ENCODE data around the gene FMNL3.
A peak's percentile ranks its signal among the peaks of the same experiment; 100 is the strongest.
"Not testable (repeated sequence)": the region's sequence is repeated elsewhere in the genome, so short reads cannot be mapped to it uniquely, and the experiment has no call there.

FMNL3 gene

DNA sequence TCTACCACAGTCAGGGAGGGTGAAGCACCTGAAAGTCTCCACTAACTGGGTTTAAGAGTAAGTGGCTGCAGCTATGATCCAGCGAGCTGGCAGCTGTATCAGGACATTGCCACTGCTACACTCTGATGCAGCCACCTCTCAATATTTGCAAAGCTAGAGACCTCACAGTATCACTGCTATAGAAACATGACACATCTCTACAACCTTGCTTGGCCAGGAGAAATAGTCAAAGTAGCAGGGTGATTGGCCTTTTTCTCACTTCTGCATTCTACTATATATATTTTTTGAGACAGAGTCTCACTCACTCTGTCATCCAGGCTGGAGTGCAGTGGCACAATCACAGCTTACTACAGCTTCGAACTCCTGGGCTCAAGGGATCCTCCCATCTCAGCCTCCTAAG, 9.3 kb upstream of the FMNL3 start:
- no peak for DNase-seq

DNA sequence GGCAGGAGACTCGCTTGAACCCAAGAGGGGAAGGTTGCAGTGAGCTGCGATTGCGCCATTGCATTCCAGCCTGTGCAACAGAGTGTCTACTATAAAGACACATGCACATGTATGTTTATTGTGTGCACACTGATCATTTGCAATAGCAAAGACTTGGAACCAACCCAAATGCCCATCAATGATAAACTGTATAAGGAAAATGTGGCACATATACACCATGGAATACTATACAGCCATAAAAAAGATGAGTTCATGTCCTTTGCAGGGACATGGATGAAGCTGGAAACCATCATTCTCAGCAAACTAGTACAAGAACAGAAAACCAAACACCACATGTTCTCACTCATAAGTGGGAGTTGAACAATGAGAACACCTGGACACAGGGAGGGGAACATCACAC, 6.7 kb upstream of the FMNL3 start:
- not testable (repeated sequence) for DNase-seq

DNA sequence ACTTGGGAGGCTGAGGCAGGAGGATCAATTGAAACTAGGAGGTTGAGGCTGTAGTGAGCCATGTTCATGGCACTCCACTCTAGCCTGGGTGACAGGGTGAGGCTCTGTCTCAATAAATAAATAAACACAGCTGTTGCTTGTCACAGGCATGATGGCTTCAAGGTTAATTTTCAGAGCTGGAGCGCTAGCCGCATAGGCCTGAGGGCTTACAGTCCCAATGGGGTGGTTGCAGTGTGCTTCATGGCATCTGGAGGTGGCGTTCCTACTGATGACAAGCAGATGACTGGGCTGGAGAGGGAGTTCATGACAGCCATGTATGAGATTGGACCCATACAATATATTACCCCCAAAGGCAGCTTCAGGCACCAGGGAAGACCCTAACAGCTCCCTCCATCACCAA, 1.6 kb upstream of the FMNL3 start:
- DNase-seq, result no peak

- no peak for DNase-seq
Measured at GRCh38 chr12:49707812-49708147, 575 bp upstream of the FMNL3 start.

GRCh38 chr12:49706351-49707127, 666 bp downstream of the FMNL3 start:
- DNase-seq, result peak; percentile 29 to 30

DNA sequence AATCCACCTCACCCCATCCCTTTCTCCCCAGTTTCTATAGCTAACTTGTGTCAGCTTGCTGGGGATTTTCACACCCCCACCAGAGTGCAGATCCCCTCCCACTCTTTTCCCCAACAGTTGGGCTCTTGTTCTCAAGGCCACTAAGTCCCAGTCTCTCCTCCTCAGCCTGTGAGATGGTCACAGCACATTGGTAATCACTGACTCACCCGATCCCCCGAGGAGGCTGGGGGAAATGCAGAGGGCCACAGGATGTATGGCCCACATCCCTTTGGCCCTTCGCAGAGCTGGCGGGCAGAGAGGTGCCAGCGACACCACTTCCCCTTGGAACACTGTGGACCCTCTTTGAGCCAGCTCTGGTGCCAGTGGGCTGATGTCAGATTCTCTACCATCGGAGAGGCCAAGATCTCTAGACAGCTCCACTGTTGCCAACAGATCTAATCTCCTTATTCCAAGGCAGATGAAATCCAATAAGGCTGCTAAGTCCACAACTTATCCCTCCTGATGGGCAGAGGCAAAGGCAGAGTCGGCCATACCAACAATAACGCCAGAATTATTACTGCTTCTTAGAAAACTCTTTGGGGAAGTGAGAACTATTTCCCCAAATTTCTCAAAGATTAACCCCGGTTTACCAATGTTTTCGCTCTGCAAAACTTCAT, 1.6 kb downstream of the FMNL3 start:
- DNase-seq, result peak; percentile 26 to 27

- DNase-seq, result peak; percentile 46 to 52
Measured at GRCh38 chr12:49703647-49704137, 3.5 kb downstream of the FMNL3 start.

DNA sequence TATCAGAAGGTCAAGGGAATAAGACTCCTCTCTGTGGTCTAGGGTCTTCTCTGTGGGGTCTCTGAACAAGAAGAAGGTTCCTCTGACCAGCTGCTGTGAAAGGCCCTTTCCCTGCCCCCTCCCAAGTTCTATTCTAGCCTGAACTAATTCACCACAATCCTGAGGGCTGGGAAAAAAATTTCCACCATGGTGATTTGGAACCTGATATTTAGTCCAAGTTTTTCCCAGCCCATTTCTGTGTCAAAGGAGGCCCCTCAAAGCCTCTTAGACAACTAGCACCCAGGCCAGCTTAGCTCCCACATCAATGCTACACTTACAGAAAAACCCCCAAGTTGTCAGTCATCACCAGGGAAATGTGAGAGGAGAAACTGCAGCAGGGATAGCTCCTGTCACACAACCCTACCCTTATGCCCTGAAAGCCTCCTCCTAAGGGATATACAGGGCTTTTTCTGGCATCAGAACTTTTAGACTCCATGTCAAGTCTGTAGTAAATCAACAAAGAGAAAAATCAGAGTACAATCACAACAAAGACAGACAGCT, 4.5 kb downstream of the FMNL3 start:
- no peak for DNase-seq

DNA sequence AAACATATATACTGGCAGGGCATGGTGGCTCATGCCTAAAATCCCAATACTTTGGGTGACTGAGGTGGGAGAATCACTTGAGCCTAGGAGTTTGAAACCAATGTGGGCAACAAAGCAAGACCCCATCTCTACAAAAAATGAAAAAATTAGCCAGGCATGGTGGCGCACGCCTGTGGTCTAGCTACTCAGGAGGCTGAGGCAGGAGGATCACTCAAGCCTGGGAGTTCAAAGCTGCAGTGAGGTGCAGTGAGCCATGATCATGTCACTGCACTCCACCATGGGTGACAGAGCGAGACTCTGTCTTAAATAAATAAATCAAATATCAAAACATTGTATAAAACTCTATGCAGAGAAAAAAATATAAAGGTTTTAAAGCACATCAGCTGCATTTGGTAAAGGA, 5.2 kb downstream of the FMNL3 start:
- no peak for DNase-seq

DNA sequence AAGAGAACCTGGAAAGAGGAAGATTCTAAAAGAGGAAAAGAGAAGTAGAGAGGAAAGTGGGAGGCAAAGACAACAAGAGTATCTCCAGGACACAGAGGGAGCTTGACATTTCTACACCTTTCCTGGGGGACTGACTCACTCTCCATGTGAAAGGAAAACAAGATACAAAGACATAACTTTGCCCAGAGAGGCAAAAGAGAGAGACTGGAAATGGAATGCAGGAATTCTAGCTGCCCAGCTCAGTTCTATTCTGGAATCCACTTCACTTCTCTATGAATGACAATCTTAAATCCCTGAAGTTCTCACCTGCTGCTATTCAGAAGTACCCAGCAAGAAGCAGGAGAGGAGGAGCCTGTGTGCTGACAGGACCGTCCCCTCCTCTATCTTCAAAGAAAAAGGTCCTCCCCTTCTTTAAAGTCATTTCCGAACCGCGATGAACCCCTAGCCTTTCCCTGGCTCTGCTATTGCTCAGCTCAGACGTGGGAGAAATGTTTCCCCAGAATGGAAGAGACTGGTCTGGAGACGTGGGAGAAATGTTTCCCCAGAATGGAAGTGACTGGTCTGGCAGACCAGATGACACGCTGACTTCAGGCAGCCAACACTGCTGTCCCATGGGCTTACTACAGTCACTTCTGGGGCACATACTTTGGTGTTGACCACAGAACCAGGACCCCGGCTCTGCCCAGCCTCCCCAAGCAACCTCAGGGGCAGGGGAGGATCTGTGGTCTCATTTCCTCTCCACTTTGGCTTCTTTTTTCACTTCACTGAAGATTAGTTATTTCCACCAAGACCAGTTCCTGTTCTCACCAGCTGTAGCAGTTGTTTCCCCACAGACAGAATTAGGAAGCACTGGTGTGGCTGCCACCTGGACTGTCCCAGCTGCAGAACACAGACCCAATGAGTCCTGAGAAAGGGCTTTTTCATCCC, 8.3 kb downstream of the FMNL3 start:
- peak; percentile 45 to 54 for DNase-seq

DNA sequence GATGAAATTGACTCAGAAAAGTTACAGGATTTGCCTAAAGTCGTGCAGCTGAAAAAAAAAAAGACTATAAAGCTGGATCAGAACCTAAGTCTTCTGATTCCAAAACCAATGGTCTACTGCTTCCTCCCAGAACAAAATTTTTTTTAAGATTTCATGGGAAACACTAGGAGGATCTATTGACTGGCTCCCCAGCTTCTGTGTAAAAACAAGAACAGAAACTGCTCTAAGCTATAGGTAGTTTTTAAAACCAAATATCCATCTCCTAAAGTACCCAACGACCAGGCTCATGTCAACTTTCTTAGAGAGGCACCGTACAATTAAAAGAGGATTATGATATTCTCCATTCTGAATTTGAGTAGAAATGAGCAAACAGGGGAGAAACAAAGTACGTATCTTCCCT, 9.4 kb downstream of the FMNL3 start:
- DNase-seq, result no peak

DNA sequence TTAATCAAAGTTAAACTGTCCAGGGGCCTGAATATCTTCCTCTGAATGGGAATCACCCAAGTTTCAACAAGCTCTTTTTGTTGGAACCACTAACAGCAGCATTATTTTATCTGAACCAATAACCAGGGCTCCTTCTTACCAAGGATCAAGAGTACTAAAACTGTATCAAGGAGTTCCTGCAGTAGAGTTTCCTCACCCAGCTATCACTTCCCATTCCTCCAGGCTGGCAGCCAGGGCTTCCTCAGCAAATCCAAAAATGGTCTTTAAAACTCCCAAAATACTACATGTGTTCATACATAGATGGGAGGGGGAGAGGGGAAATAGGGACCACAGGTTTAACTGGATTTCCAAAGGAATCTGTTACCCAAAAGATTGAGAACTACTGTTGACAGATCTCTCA, 10.5 kb downstream of the FMNL3 start:
- DNase-seq, result no peak

DNA sequence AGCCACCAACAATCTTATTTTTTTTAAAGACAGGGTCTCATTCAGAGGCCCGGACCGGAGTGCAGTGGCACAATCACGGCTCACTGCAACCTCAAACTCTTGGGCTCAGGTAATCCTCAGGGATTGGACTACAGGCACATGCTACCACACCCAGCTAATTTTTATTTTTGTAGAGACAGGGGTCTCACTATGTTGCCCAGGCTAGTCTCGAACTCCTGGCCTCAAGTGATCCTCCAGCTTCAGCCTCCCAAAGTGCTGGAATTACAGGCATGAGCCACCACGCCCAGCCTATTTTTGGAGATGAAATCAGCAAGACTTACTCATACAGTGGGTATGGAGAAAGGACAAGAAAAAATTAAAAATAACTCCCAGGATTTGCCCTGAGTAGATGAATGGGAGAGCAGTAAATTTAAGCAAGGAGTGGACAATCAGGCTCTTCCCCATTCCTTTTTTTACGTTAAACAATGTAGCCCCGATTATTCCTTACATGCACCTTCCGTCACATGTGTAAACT, 13.2 kb downstream of the FMNL3 start:
- DNase-seq, result no peak

DNA sequence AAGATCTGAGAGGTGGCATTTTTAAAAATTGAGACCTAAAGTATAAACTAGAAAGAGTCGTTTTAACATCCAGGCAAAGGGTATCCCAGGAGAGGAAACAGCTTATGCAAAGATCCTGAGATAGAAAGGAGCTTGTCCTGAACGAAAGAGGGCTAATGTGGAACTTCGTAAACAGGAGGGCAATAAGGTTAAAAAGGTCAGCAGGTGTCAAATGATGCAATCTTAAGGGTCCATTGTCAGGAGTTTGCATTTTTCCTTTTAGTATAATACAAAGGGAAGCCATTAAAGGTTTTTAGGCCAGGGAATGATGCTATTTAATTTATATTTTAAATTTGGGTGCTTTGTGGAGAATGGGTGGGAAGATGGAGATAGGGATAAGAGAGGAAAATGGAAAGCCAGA, 14.4 kb downstream of the FMNL3 start:
- no peak for DNase-seq

DNA sequence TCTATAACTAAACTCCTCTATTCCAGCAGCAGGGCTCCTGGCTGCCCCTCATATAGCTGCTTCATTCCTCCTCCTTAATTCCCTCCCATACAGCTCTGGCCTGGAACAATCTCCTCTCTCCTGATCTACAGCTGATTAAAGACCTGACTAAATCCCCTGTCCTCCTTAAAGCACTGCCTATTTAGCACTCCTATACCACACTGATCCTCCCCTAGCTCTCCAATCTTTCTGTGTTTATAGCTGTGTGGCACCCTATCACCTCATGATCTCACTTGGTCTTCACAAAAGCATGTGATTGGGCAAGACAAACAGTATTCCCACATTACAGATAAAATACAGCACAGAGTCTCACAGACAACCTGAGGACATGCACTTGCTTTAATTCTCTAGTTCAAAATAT, 17.4 kb downstream of the FMNL3 start:
- no peak for DNase-seq

DNA sequence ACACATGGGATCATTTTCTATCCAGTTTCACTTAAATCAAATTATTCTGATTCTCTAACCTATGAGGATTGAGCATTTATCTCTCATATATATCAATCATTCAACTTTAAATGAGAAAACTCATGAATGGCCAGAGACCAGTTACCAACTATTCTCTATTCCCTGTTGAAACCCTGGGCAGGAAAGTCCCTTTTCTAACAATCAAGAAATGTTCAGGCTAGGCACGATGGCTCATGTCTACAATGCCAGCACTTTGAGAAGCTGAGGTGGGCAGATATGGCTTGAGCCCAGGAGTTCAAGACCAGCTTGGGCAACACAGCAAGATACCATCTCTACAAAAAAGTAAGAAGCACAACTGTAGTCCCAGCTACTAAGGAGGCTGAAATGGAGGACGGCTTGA, 18.0 kb downstream of the FMNL3 start:
- no peak for DNase-seq

DNA sequence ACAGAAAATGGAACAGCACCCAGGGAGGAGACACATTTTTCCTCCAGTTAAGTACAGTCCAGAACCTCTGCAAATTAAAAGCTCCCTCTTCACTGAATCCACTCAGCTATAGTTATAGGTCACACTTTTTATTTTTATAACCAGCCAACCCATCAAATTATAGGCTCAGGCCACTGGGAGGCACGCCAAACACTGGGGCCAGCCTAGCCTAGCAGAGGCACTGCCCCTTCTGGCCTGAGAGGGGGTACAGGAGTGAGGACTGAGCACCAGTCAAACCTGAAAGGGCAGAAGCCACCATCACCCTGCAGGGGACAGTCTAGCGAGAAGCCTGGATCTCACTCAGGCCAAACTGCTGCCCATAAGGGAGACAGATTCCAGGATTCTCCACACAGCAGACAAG, 19.3 kb downstream of the FMNL3 start:
- no peak for DNase-seq

DNA sequence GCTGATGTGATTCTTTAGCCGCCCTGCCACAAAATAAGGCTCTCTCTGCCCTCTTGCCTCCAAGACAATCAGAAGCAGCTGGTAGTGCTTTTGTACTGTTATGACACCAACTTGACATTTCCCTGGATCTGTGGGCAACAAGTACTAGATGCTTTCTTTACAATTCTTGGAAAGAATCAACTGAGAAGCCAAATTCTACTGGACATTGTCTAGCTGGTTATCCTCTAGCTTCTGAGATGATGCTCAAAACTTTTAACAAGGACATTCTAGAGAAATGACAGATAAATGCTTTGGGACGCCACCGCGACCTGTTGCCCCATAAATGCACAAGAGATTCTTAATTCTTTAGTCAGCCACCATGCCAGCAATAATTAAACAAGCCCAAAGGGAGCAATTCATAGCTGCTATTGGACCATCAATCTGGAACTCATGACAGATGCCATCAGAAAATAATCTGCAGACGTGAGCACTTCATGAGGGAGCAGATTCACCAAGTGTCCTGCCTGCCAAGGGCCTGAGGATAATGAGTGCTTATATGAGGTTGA, 22.8 kb downstream of the FMNL3 start:
- DNase-seq, result no peak

- DNase-seq, result no peak
Measured at GRCh38 chr12:49683599-49684309, 23.5 kb downstream of the FMNL3 start.

DNA sequence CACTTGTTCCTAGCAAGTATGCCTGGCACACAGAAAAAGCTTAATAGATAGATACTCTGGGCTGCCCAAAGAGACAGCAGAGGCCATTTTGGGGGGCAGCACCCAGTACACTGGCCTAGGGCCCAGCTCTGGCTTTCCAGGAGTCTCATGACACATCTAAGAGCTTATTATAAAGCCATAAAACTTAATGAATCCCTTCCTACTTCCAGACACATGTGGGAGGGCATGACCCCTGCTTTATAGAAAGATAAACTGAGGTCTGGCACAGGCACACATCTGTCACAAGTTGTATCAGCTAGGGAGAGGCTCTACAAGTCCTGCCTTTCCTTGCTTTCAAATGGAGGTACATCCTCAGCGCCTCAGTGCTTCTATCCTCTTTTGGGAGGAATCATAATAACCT, 27.1 kb downstream of the FMNL3 start:
- DNase-seq, result no peak

DNA sequence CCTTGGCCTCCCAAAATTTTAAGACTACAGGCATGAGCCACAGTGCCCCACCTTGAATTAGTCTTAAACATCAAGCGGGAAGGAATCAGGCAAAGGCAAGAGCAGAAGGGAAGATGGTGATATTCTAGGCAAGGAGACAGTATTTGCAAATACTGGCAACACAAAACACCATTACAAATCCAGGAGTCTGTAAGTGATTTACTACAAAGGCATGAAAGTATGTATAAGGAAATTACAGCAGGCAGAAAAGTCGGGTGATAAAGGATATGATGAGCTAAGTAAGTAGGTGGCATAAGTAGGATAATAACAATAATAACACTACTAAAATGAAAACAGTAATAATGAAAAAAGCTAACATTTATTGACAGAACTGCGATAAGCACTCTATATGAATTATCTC, 28.5 kb downstream of the FMNL3 start:
- no peak for DNase-seq

GRCh38 chr12:49675137-49675536, 32.1 kb downstream of the FMNL3 start:
- no peak for DNase-seq
